ENCODE measurements around the gene OTOG.

Gene OTOG

DNA sequence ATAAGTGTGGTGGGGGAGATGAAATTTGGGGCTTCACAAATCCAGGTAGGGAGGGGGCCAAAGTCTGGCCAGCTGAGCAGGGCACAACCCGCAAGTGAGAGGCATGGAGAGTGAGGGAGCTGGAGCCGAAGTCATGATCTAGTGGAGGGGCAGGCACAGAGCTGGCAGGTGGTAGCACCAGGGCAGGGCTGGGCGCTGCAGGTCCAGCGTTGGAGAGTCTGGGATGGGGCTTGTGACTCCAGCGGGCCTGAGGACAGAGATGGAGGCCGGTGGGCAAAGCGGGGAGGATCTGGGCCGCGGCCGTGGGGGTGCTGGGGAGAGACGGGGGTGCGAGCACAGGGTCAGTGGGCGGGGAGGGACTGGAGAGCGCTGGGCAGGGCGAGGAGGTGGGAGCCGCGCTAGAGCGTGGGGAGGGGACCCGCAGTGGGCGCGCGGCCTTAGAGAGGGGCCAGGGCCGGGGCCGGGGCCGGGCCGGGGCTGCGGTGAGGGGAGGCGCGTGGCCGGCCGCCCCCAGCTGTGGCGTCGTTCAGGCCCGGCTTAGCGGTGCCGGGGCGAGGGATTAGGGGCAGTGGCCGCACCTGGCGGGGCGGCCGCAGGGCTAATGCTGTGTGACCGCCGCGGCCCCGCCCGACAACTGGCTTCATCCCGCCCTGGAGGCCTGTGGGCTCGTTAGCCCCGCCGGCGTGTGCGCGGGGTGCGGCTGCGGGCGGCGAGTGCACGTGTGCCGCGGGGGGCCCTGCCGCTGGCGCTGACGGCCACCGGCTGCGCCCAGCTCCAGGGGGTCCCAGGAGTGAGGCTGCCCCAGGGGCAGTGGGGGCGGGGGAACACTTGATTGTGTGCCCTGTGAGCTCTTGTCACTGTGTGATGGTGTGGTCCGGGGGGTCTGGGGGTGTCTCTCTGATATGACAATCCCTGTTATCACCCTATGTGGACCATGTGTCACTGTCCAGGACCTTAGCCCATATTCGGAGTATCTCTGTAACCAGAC lies 148.7 kb downstream of the OTOG start:
- no peak for DNase-seq (ENCODE audit: low read depth)

DNA sequence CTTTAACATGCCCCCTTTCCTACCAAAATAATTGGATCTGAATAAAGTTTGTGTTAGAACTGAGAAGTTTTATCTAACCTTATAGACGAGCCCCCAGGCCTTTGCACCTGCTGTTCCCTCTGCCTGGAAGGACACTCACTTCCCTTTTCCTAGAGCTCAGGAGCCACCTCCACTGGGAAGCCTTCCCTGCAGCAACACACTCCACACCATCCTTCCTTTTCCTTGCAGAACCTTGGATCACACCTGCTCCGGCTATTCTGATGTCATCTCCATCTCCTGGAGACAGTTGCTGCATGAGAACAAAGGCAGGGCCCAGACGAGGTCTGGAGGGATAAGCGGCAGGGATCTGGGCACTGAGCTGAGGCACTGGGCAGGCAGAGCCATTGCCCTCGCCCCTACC lies 149.7 kb downstream of the OTOG start:
- DNase-seq (ENCODE audit: low read depth) = no peak
